Gastroesophageal sphincter (tissue), 3 donors: Measurements from ENCODE around the gene RBP5.

Experiments
- POLR2A ChIP-seq, 2 donors: fragments of 450-650 bp; IDR thresholded peaks; one replicate each; pipeline ENCODE4 v1.6.1; 2017; ENCODE audit warnings: antibody characterized with exemption in 2 of 2, mild to moderate bottlenecking in 2 of 2, moderate library complexity in 1 of 2
- POLR2AphosphoS5 ChIP-seq: sonication (generic); formaldehyde crosslinking; IDR thresholded peaks from one replicate; pipeline ENCODE4 v1.6.1; 2017; ENCODE audit warnings: antibody characterized with exemption
- TF ChIP-seq, protein P1 (sequence below), 4 experiments: fragments of 200-600 bp in 2 of 4; fragments of 450-650 bp in 2 of 4; sonication (generic) in 1 of 4; IDR thresholded peaks; one replicate each; pipeline ENCODE4 v1.5.1; 2017 to 2019; ENCODE audit warnings: antibody characterized with exemption in 4 of 4, mild to moderate bottlenecking in 2 of 4, moderate library complexity in 2 of 4

DNA sequence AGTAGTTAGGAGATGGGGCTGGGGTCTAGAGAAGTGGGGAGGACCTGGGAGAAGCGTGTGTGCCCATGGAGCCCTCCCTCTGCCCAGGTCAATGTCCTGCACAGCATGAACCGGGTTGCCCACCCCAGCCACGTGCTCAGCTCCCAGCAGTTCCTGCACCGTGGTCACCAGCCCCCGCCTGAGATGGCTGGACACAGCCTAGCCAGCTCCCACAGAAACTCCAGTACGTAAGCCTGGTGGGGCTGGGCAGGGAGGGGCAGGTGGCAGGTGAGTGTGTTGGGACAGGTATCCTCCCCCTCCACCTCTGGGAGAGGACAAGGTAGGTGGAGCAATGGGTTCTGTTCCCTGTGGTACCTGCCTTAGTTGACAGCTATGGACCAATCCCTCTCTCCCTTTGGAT, 22.2 kb upstream of the RBP5 start:
- TF ChIP-seq, protein P1, sequence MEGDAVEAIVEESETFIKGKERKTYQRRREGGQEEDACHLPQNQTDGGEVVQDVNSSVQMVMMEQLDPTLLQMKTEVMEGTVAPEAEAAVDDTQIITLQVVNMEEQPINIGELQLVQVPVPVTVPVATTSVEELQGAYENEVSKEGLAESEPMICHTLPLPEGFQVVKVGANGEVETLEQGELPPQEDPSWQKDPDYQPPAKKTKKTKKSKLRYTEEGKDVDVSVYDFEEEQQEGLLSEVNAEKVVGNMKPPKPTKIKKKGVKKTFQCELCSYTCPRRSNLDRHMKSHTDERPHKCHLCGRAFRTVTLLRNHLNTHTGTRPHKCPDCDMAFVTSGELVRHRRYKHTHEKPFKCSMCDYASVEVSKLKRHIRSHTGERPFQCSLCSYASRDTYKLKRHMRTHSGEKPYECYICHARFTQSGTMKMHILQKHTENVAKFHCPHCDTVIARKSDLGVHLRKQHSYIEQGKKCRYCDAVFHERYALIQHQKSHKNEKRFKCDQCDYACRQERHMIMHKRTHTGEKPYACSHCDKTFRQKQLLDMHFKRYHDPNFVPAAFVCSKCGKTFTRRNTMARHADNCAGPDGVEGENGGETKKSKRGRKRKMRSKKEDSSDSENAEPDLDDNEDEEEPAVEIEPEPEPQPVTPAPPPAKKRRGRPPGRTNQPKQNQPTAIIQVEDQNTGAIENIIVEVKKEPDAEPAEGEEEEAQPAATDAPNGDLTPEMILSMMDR (IDR thresholded peaks at IDR 0.05), result no peak
- TF ChIP-seq POLR2A (IDR thresholded peaks at IDR 0.05), result no peak
- TF ChIP-seq POLR2AphosphoS5, result no peak
